OCI-LY1 (cell line): ENCODE measurements around the gene ADIPOR1.
"Not testable (repeated sequence)": the region's sequence is repeated elsewhere in the genome, so short reads cannot be mapped to it uniquely, and the experiment has no call there.

ENCODE experiments used
- H2AFZ ChIP-seq: fragments of 200-600 bp; sonication (generic), shearing (Covaris generic); 2 replicates; pipeline ENCODE4 v1.6.0; 2014; ENCODE audit warnings: antibody characterized with exemption, mild to moderate bottlenecking, low read length
- H3F3A ChIP-seq: fragments of 200-600 bp; sonication (generic), shearing (Covaris generic); 2 replicates; pipeline ENCODE4 v1.6.0; 2014; ENCODE audit warnings: mild to moderate bottlenecking, antibody characterized with exemption, low read length, moderate library complexity; ENCODE audit not compliant: insufficient read depth
- H3K27ac ChIP-seq: fragments of 200-600 bp; sonication (generic); 2 replicates; pipeline ENCODE4 v1.5.1; 2014; ENCODE audit warnings: low read length, mixed run types, mild to moderate bottlenecking, low read depth; ENCODE audit not compliant: poor library complexity, severe bottlenecking
- H3K27me3 ChIP-seq: fragments of 200-600 bp; sonication (generic); 2 replicates; pipeline ENCODE4 v1.6.0; 2014; ENCODE audit warnings: antibody characterized with exemption, mild to moderate bottlenecking, low read length, moderate library complexity; ENCODE audit not compliant: insufficient read depth
- H3K36me3 ChIP-seq: fragments of 200-600 bp; sonication (generic); 2 replicates; pipeline ENCODE4 v1.6.1; 2014; ENCODE audit warnings: mild to moderate bottlenecking, antibody characterized with exemption, low read length, moderate library complexity, mixed read lengths; ENCODE audit not compliant: insufficient read depth
- H3K4me1 ChIP-seq: fragments of 200-600 bp; sonication (generic); 2 replicates; pipeline ENCODE4 v1.5.1; 2014; ENCODE audit warnings: mild to moderate bottlenecking, low read length, moderate library complexity; ENCODE audit not compliant: insufficient read depth, severe bottlenecking
- H3K4me2 ChIP-seq: fragments of 200-600 bp; sonication (generic), shearing (Covaris generic); 2 replicates; pipeline ENCODE4 v1.6.1; 2014; ENCODE audit warnings: low read length
- H3K4me3 ChIP-seq: fragments of 200-600 bp; sonication (generic); 2 replicates; pipeline ENCODE4 v1.5.1; 2014; ENCODE audit warnings: low read length, low read depth, mild to moderate bottlenecking, mixed read lengths; ENCODE audit not compliant: poor library complexity, severe bottlenecking
- H3K79me2 ChIP-seq: fragments of 200-600 bp; shearing (Covaris generic); 2 replicates; pipeline ENCODE4 v1.6.1; 2016; ENCODE audit warnings: mixed run types, low read length, mixed read lengths; ENCODE audit not compliant: insufficient read depth
- H3K9ac ChIP-seq: fragments of 200-600 bp; sonication (generic), shearing (Covaris generic); 2 replicates; pipeline ENCODE4 v1.6.1; 2014; ENCODE audit warnings: mild to moderate bottlenecking, low read length, mixed read lengths
- H3K9me2 ChIP-seq: fragments of 200-600 bp; sonication (generic), shearing (Covaris generic); 2 replicates; pipeline ENCODE4 v1.6.1; 2014; ENCODE audit warnings: low read depth, mild to moderate bottlenecking, low read length, mixed read lengths
- H3K9me3 ChIP-seq: fragments of 200-600 bp; shearing (Covaris generic); 2 replicates; pipeline ENCODE4 v1.6.1; 2014; ENCODE audit warnings: low read length, mixed read lengths
- H4K20me1 ChIP-seq: fragments of 200-600 bp; sonication (generic), shearing (Covaris generic); 2 replicates; pipeline ENCODE4 v1.6.0; 2016; ENCODE audit warnings: mild to moderate bottlenecking, low read length; ENCODE audit not compliant: insufficient read depth
- CTCF ChIP-seq: fragments of 200-600 bp; sonication (generic), shearing (Covaris generic); IDR thresholded peaks from 2 replicates; pipeline ENCODE4 v1.5.1; 2017; ENCODE audit warnings: mild to moderate bottlenecking, antibody characterized with exemption, low read length, moderate library complexity, mixed read lengths
- EZH2 ChIP-seq: fragments of 200-600 bp; sonication (generic), shearing (Covaris generic); IDR thresholded peaks from 2 replicates; pipeline ENCODE4 v1.8.0; 2017; ENCODE audit warnings: borderline replicate concordance, mixed run types, mild to moderate bottlenecking, antibody characterized with exemption, low read length, moderate library complexity, mixed read lengths

Gene ADIPOR1

GRCh38 chr1:202905331-202905730, 52.8 kb downstream of the ADIPOR1 start:
- H3K36me3 ChIP-seq: peaks cover 67% of the 10 kb centered on the region
- H3K9me2 ChIP-seq: no peaks in the 10 kb centered on the region
- H3K9ac ChIP-seq: no peak overlapping the region
- H2AFZ ChIP-seq: no peak overlapping the region
- no peak overlapping the region for H3K27ac ChIP-seq
- TF ChIP-seq EZH2 (no peak), CTCF (no peak)
- no peaks in the 10 kb centered on the region for H4K20me1 ChIP-seq
- no peak overlapping the region for H3K4me3 ChIP-seq
- no peaks in the 10 kb centered on the region for H3K4me1 ChIP-seq
- H3F3A ChIP-seq: no peaks in the 10 kb centered on the region
- H3K9me3 ChIP-seq: no peaks in the 10 kb centered on the region
- no peaks in the 10 kb centered on the region for H3K79me2 ChIP-seq
- no peaks in the 10 kb centered on the region for H3K27me3 ChIP-seq
- H3K4me2 ChIP-seq: no peak overlapping the region

- not testable (repeated sequence) for H3K79me2 ChIP-seq, H3K4me2 ChIP-seq, H3K9me3 ChIP-seq, H3K27ac ChIP-seq, H3K27me3 ChIP-seq, H4K20me1 ChIP-seq, H3F3A ChIP-seq, H3K4me1 ChIP-seq, H3K9me2 ChIP-seq, H3K9ac ChIP-seq, H3K4me3 ChIP-seq, H2AFZ ChIP-seq
- H3K36me3 ChIP-seq: peaks cover 64% of the 10 kb centered on the region
Measured at GRCh38 chr1:202903808-202904207, 54.3 kb downstream of the ADIPOR1 start.

GRCh38 chr1:202901555-202901954, 56.6 kb downstream of the ADIPOR1 start:
- TF ChIP-seq EZH2 (no peak), CTCF (no peak)

GRCh38 chr1:202892501-202892900, 65.6 kb downstream of the ADIPOR1 start:
- no peak overlapping the region for H3K4me2 ChIP-seq
- no peak overlapping the region for H3K4me3 ChIP-seq
- no peak for TF ChIP-seq EZH2
- TF ChIP-seq CTCF: no peak
- H3K36me3 ChIP-seq: peaks cover 71% of the 10 kb centered on the region
- peaks cover 8% of the 10 kb centered on the region for H3K79me2 ChIP-seq
- H2AFZ ChIP-seq: no peak overlapping the region
- H3K27ac ChIP-seq: no peak overlapping the region
- no peaks in the 10 kb centered on the region for H3K9me2 ChIP-seq
- peaks cover 12% of the 10 kb centered on the region for H3K4me1 ChIP-seq
- no peaks in the 10 kb centered on the region for H3K9me3 ChIP-seq
- no peak overlapping the region for H3K9ac ChIP-seq
- no peaks in the 10 kb centered on the region for H4K20me1 ChIP-seq
- no peaks in the 10 kb centered on the region for H3K27me3 ChIP-seq
- H3F3A ChIP-seq: peaks cover 4% of the 10 kb centered on the region; the same call in 1 of the 2 replicates

More at GRCh38 chr1:202901555-202901954, 56.6 kb downstream of the ADIPOR1 start:
- Histone ChIP-seq H3K9me3 (no peaks in the 10 kb centered on the region), H3K4me1 (no peaks in the 10 kb centered on the region), H3K4me2 (no peak overlapping the region), H3K27ac (no peak overlapping the region), H2AFZ (no peak overlapping the region), H3K36me3 (peaks cover 68% of the 10 kb centered on the region), H3K4me3 (no peak overlapping the region), H3K9ac (no peak overlapping the region), H3K27me3 (no peaks in the 10 kb centered on the region), H3K79me2 (no peaks in the 10 kb centered on the region), H4K20me1 (no peaks in the 10 kb centered on the region), H3F3A (no peaks in the 10 kb centered on the region), H3K9me2 (no peaks in the 10 kb centered on the region)
